ENCODE measurements around the gene TMEM132C. TPM values are rescaled to one million over a fixed set of nuclear protein-coding genes. Genes with fewer than 3 reads are reported as not detected.

TMEM132C gene
- total RNA-seq, 1 donor from 2014 or later = 0.29 TPM

DNA sequence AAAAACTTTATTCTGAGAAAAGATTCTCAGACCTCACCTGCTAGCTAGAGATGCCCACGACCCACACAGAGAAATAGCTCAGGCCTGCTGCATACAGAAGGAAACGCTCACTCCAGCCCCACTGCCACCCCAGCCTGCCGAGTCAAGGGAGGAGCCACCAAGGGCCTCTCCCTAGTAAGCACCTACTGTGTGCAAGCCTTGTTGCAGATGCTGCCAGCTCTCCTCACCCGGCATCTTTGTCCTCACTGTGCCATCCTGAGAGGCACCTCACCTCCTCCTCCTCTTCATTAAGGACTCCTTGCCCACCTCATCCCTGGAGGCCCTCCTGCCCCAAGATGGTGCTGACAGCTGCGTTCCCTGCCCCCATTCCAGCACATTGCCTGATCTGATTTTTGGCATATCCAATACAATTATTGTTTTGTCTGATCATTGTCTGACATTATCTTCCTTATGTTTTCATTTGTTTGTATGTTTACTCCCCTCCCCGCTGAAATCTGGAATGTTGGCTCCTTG is 359.9 kb downstream of the TMEM132C start:
- no peaks in the 10 kb centered on the region for H3K36me3 Mint-ChIP-seq (ENCODE audit: insufficient read depth)
- H3K9me3 Mint-ChIP-seq (ENCODE audit: low read depth) = no peaks in the 10 kb centered on the region
- no peak overlapping the region for H3K27ac Mint-ChIP-seq
- TF ChIP-seq, protein P1, sequence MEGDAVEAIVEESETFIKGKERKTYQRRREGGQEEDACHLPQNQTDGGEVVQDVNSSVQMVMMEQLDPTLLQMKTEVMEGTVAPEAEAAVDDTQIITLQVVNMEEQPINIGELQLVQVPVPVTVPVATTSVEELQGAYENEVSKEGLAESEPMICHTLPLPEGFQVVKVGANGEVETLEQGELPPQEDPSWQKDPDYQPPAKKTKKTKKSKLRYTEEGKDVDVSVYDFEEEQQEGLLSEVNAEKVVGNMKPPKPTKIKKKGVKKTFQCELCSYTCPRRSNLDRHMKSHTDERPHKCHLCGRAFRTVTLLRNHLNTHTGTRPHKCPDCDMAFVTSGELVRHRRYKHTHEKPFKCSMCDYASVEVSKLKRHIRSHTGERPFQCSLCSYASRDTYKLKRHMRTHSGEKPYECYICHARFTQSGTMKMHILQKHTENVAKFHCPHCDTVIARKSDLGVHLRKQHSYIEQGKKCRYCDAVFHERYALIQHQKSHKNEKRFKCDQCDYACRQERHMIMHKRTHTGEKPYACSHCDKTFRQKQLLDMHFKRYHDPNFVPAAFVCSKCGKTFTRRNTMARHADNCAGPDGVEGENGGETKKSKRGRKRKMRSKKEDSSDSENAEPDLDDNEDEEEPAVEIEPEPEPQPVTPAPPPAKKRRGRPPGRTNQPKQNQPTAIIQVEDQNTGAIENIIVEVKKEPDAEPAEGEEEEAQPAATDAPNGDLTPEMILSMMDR (IDR thresholded peaks at IDR 0.05; ENCODE audit: unreplicated experiment) = no peak
- H3K4me3 Mint-ChIP-seq (ENCODE audit: low read depth) = no peak overlapping the region
- H3K27me3 Mint-ChIP-seq = peaks cover 3% of the 10 kb centered on the region
- no peak for DNase-seq (ENCODE audit: low spot score, unreplicated experiment)
- H3K4me1 Mint-ChIP-seq (ENCODE audit: low read depth) = no peaks in the 10 kb centered on the region

DNA sequence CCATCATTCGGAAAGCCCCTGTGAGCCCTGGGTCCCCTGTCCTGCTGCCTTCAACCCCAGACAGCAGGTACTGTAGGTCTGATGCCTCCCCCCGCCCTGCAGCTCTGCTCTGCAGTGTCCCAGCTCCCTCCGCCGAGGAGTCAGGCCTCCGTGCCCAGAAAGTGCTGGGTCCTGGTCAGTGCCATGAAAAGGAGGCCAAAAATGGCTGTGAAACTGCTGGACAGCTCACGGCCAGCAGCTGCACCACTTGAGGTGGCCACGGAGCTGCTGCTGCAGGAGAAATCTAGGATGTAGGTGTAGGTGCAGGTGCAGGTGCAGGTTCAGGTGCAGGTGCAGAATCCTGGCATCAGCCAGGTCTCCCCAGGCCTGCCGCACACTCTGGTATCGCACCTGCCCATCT is 360.7 kb downstream of the TMEM132C start:
- Mint-ChIP-seq H3K36me3 (ENCODE audit: insufficient read depth) (no peaks in the 10 kb centered on the region), H3K9me3 (ENCODE audit: low read depth) (no peaks in the 10 kb centered on the region), H3K27me3 (peaks cover 3% of the 10 kb centered on the region), H3K4me3 (ENCODE audit: low read depth) (no peak overlapping the region), H3K27ac (no peak overlapping the region), H3K4me1 (ENCODE audit: low read depth) (no peaks in the 10 kb centered on the region)
- TF ChIP-seq, protein P1 (IDR thresholded peaks at IDR 0.05; ENCODE audit: unreplicated experiment) = no peak
- no peak for DNase-seq (ENCODE audit: low spot score, unreplicated experiment)

GRCh38 chr12:128629979-128630378 is 363.0 kb downstream of the TMEM132C start:
- Mint-ChIP-seq H3K4me1 (ENCODE audit: low read depth) (no peaks in the 10 kb centered on the region), H3K36me3 (ENCODE audit: insufficient read depth) (no peaks in the 10 kb centered on the region)

DNA sequence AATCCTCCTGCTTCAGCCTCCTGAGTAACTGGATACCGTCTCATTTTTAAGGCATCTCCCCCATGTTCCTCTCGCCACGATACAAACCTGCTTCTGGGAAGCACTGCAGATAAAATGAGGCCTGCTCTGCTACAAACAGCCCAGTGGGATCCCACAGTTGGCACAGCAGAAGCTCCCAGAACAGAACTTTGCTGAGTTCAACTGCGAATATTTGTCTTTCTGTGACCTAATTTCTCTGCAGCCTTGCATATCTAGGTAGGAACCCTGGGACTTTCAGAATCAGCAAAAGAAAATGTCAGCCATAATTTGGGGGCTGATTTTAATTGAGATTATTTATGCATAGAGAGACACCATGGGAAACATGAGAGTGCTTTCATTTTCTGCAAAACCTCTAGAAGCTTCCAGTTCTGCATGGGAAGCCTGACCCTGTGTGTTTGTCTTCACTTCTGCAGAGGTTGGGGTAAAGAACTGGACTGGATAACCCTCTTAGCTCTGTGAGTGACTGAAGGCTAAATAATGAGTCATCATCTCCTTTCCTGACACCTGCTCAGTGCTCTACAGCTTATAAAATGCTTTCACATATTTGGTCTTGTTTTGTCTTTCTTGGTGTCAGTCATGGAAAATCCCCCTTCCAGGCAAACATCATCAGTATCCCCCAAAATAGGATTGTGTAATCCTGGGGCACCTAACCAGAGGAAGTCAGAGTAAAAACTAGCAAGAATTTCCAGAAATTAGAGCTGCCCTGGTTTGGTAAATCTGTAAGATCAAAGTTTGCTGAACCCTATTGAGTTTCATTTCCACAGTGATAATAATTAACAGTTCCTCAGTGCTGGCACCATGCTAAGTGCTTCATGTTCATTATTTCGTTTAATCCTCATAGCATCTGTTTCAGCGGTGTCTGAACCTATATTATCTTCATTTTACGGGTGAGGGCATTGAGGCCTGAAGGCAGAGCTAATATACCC is 371.0 kb downstream of the TMEM132C start:
- no peak for DNase-seq (ENCODE audit: low spot score, unreplicated experiment)
- Mint-ChIP-seq H3K27me3 (peaks cover 8% of the 10 kb centered on the region), H3K27ac (no peak overlapping the region), H3K9me3 (ENCODE audit: low read depth) (no peaks in the 10 kb centered on the region), H3K4me3 (ENCODE audit: low read depth) (no peak overlapping the region), H3K36me3 (ENCODE audit: insufficient read depth) (no peaks in the 10 kb centered on the region), H3K4me1 (ENCODE audit: low read depth) (no peaks in the 10 kb centered on the region)
- TF ChIP-seq, protein P1 (IDR thresholded peaks at IDR 0.05; ENCODE audit: unreplicated experiment) = no peak

More at GRCh38 chr12:128629979-128630378, 363.0 kb downstream of the TMEM132C start:
- Mint-ChIP-seq H3K27ac (no peak overlapping the region), H3K27me3 (peaks cover 3% of the 10 kb centered on the region), H3K4me3 (ENCODE audit: low read depth) (no peak overlapping the region), H3K9me3 (ENCODE audit: low read depth) (no peaks in the 10 kb centered on the region)
- TF ChIP-seq, protein P1 (IDR thresholded peaks at IDR 0.05; ENCODE audit: unreplicated experiment) = no peak
- DNase-seq (ENCODE audit: low spot score, unreplicated experiment) = no peak

- DNase-seq (ENCODE audit: low spot score, unreplicated experiment) = no peak
- no peak overlapping the region for H3K4me3 Mint-ChIP-seq (ENCODE audit: low read depth)
- no peaks in the 10 kb centered on the region for H3K36me3 Mint-ChIP-seq (ENCODE audit: insufficient read depth)
- no peak overlapping the region for H3K27ac Mint-ChIP-seq
- H3K4me1 Mint-ChIP-seq (ENCODE audit: low read depth) = no peaks in the 10 kb centered on the region
- TF ChIP-seq, protein P1 (IDR thresholded peaks at IDR 0.05; ENCODE audit: unreplicated experiment) = no peak
- no peaks in the 10 kb centered on the region for H3K9me3 Mint-ChIP-seq (ENCODE audit: low read depth)
- H3K27me3 Mint-ChIP-seq = peaks cover 11% of the 10 kb centered on the region
Observed at GRCh38 chr12:128639089-128639488, 372.1 kb downstream of the TMEM132C start.

Data from progenitor cell of endocrine pancreas (in vitro differentiated cells).